ENCODE data around the gene BEAN1. TPM values are rescaled to one million over a fixed set of nuclear protein-coding genes. Genes with fewer than 3 reads are reported as not detected.
A peak's percentile ranks its signal among the peaks of the same experiment; 100 is the strongest.
"Not testable (repeated sequence)": the region's sequence is repeated elsewhere in the genome, so short reads cannot be mapped to it uniquely, and the experiment has no call there.

The BEAN1 gene
- total and polyA plus RNA-seq, 3 experiments from 2014 or later = 0.09 TPM; not detected in 2

- POLR2A ChIA-PET = interaction anchor here (0.7 kb wide), 1 partner anchor 126 kb away, joined by 6 read pairs; no protein-coding TSS in a partner anchor
- CTCF ChIA-PET = interaction anchor here (1.0 to 4.1 kb wide), 4 partner anchors 13 to 99 kb away, joined by 3 to 39 read pairs (median 8); partner anchors contain the start of gene CKLF
These were observed 83.2 kb downstream of the BEAN1 start for GRCh38 chr16:66510298-66510697.

GRCh38 chr16:66510711-66511601 is 83.9 kb downstream of the BEAN1 start:
- CTCF ChIA-PET = interaction anchor here (1.2 to 4.1 kb wide), 10 partner anchors 12 to 229 kb away, joined by 3 to 39 read pairs (median 8); partner anchors contain the start of gene CKLF
- Mint-ChIP-seq H3K36me3 (peaks cover 0 to 2% (median 0%) of the 10 kb centered on the region in 3 donors), H3K27me3 (no peaks in the 10 kb centered on the region), H3K4me1 (peaks cover 24 to 35% (median 26%) of the 10 kb centered on the region in 3 donors), H3K9me3 (no peaks in the 10 kb centered on the region), H3K4me3 (no peak overlapping the region), H3K27ac (peak overlapping the region in 3 of 8 donors; percentile 27 to 76 (median 39))
- no peak for DNase-seq
- Histone ChIP-seq H3K27me3 (ENCODE audit: insufficient read depth, low read length, poor library complexity, severe bottlenecking) (no peaks in the 10 kb centered on the region), H3K4me3 (ENCODE audit: low read length) (no peak overlapping the region), H3K27ac (ENCODE audit: low read depth, low read length) (no peak overlapping the region), H3K9me3 (ENCODE audit: low read length) (no peaks in the 10 kb centered on the region), H3K36me3 (ENCODE audit: insufficient read depth, low read length) (no peaks in the 10 kb centered on the region), H3K4me1 (ENCODE audit: insufficient read depth, low read length) (peaks cover 16% of the 10 kb centered on the region)
- POLR2A ChIA-PET = interaction anchor here (0.7 kb wide), 1 partner anchor 126 kb away, joined by 6 read pairs; no protein-coding TSS in a partner anchor

More at GRCh38 chr16:66510298-66510697, 83.2 kb downstream of the BEAN1 start:
- Mint-ChIP-seq H3K4me3 (no peak overlapping the region), H3K36me3 (peaks cover 0 to 2% (median 0%) of the 10 kb centered on the region in 3 donors), H3K9me3 (no peaks in the 10 kb centered on the region), H3K4me1 (peaks cover 17 to 29% (median 19%) of the 10 kb centered on the region in 3 donors), H3K27me3 (no peaks in the 10 kb centered on the region), H3K27ac (peak overlapping the region in 3 of 8 donors; percentile 39 to 76 (median 47))
- peaks cover 9% of the 10 kb centered on the region for H3K4me1 ChIP-seq (ENCODE audit: insufficient read depth, low read length)
- H3K27me3 ChIP-seq (ENCODE audit: insufficient read depth, low read length, poor library complexity, severe bottlenecking) = no peaks in the 10 kb centered on the region
- no peak overlapping the region for H3K27ac ChIP-seq (ENCODE audit: low read depth, low read length)
- H3K4me3 ChIP-seq (ENCODE audit: low read length) = no peak overlapping the region
- no peaks in the 10 kb centered on the region for H3K36me3 ChIP-seq (ENCODE audit: insufficient read depth, low read length)
- no peaks in the 10 kb centered on the region for H3K9me3 ChIP-seq (ENCODE audit: low read length)
- DNase-seq = no peak

- H3K9me3 Mint-ChIP-seq = no peaks in the 10 kb centered on the region
- ChIA-PET POLR2A (interaction anchor here (1.0 kb wide), 1 partner anchor 11 kb away, joined by 7 read pairs; no protein-coding TSS in a partner anchor), CTCF (interaction anchor here (0.7 to 4.1 kb wide), 14 partner anchors 11 to 229 kb away, joined by 3 to 39 read pairs (median 4); partner anchors contain the start of gene CKLF)
These were observed 84.6 kb downstream of the BEAN1 start for GRCh38 chr16:66511602-66512271.

GRCh38 chr16:66512272-66513110 is 85.4 kb downstream of the BEAN1 start:
- H3K36me3 ChIP-seq (ENCODE audit: insufficient read depth, low read length) = no peaks in the 10 kb centered on the region
- H3K9me3 ChIP-seq (ENCODE audit: low read length) = no peaks in the 10 kb centered on the region
- peak overlapping the region in 1 of 7 donors; percentile 45 for H3K4me3 Mint-ChIP-seq
- no peak overlapping the region for H3K4me3 ChIP-seq (ENCODE audit: low read length)
- no peaks in the 10 kb centered on the region for H3K9me3 Mint-ChIP-seq
- H3K27ac Mint-ChIP-seq = peak overlapping the region; percentile 1 to 84 (median 57)
- H3K27ac ChIP-seq (ENCODE audit: low read depth, low read length) = no peak overlapping the region
- ChIA-PET POLR2A (interaction anchor here (1.0 kb wide), 1 partner anchor 10 kb away, joined by 7 read pairs; no protein-coding TSS in a partner anchor), CTCF (interaction anchor here (0.7 to 4.1 kb wide), 13 partner anchors 11 to 228 kb away, joined by 3 to 39 read pairs (median 4); partner anchors contain the start of gene CKLF)
- peaks cover 39 to 51% (median 41%) of the 10 kb centered on the region in 3 donors for H3K4me1 Mint-ChIP-seq
- H3K27me3 Mint-ChIP-seq = no peaks in the 10 kb centered on the region
- H3K27me3 ChIP-seq (ENCODE audit: insufficient read depth, low read length, poor library complexity, severe bottlenecking) = no peaks in the 10 kb centered on the region
- H3K4me1 ChIP-seq (ENCODE audit: insufficient read depth, low read length) = peaks cover 31% of the 10 kb centered on the region
- H3K36me3 Mint-ChIP-seq = peaks cover 0 to 2% (median 0%) of the 10 kb centered on the region in 3 donors
- no peak for DNase-seq

More at GRCh38 chr16:66511602-66512271, 84.6 kb downstream of the BEAN1 start:
- peak overlapping the region in 1 of 7 donors; percentile 8 for H3K4me3 Mint-ChIP-seq
- peaks cover 0 to 2% (median 0%) of the 10 kb centered on the region in 3 donors for H3K36me3 Mint-ChIP-seq
- H3K27me3 Mint-ChIP-seq = no peaks in the 10 kb centered on the region
- no peak for DNase-seq
- no peak overlapping the region for H3K4me3 ChIP-seq (ENCODE audit: low read length)
- peaks cover 24% of the 10 kb centered on the region for H3K4me1 ChIP-seq (ENCODE audit: insufficient read depth, low read length)
- H3K9me3 ChIP-seq (ENCODE audit: low read length) = no peaks in the 10 kb centered on the region
- peaks cover 31 to 43% (median 34%) of the 10 kb centered on the region in 3 donors for H3K4me1 Mint-ChIP-seq
- H3K27me3 ChIP-seq (ENCODE audit: insufficient read depth, low read length, poor library complexity, severe bottlenecking) = no peaks in the 10 kb centered on the region
- H3K36me3 ChIP-seq (ENCODE audit: insufficient read depth, low read length) = no peaks in the 10 kb centered on the region
- no peak overlapping the region for H3K27ac ChIP-seq (ENCODE audit: low read depth, low read length)
- peak overlapping the region in 5 of 8 donors; percentile 16 to 86 (median 66) for H3K27ac Mint-ChIP-seq

GRCh38 chr16:66513111-66513723 is 86.1 kb downstream of the BEAN1 start:
- Histone ChIP-seq H3K27ac (ENCODE audit: low read depth, low read length) (no peak overlapping the region), H3K27me3 (ENCODE audit: insufficient read depth, low read length, poor library complexity, severe bottlenecking) (no peaks in the 10 kb centered on the region), H3K36me3 (ENCODE audit: insufficient read depth, low read length) (no peaks in the 10 kb centered on the region), H3K4me1 (ENCODE audit: insufficient read depth, low read length) (peaks cover 36% of the 10 kb centered on the region), H3K9me3 (ENCODE audit: low read length) (no peaks in the 10 kb centered on the region), H3K4me3 (ENCODE audit: low read length) (no peak overlapping the region)
- H3K4me1 Mint-ChIP-seq = peaks cover 44 to 57% (median 47%) of the 10 kb centered on the region in 3 donors
- peaks cover 0 to 2% (median 0%) of the 10 kb centered on the region in 3 donors for H3K36me3 Mint-ChIP-seq
- peak overlapping the region in 1 of 7 donors; percentile 45 for H3K4me3 Mint-ChIP-seq
- H3K27me3 Mint-ChIP-seq = no peaks in the 10 kb centered on the region
- POLR2A ChIA-PET = no interaction called here
- DNase-seq = no peak
- no peaks in the 10 kb centered on the region for H3K9me3 Mint-ChIP-seq
- peak overlapping the region; percentile 1 to 86 (median 64) for H3K27ac Mint-ChIP-seq
- CTCF ChIA-PET = interaction anchor here (1.2 to 4.1 kb wide), 4 partner anchors 10 to 77 kb away, joined by 3 to 39 read pairs (median 16); no protein-coding TSS in a partner anchor

- POLR2A ChIA-PET; H3K36me3 ChIP-seq (ENCODE audit: insufficient read depth, low read length); H3K4me3 ChIP-seq (ENCODE audit: low read length); H3K27ac ChIP-seq (ENCODE audit: low read depth, low read length); H3K27me3 Mint-ChIP-seq; H3K36me3 Mint-ChIP-seq; DNase-seq; CTCF ChIA-PET; H3K9me3 ChIP-seq (ENCODE audit: low read length); H3K27me3 ChIP-seq (ENCODE audit: insufficient read depth, low read length, poor library complexity, severe bottlenecking); H3K9me3 Mint-ChIP-seq; H3K4me3 Mint-ChIP-seq: not testable (repeated sequence)
- Mint-ChIP-seq H3K27ac (peak overlapping the region in 6 of 8 donors; percentile 29 to 99 (median 98)), H3K4me1 (peaks cover 49 to 65% (median 56%) of the 10 kb centered on the region in 3 donors)
- peaks cover 36% of the 10 kb centered on the region for H3K4me1 ChIP-seq (ENCODE audit: insufficient read depth, low read length)
These were observed 87.3 kb downstream of the BEAN1 start for GRCh38 chr16:66514391-66514790.

All from CD8-positive, alpha-beta memory T cell (primary cell).